A673 (cell line): ENCODE data around the gene SSBP2.

Experiments used
- EZH2 ChIP-seq: fragments of 200-600 bp; sonication (generic); IDR thresholded peaks from 2 replicates; pipeline ENCODE4 v1.6.1; 2017; ENCODE audit warnings: borderline replicate concordance, low read depth, mild to moderate bottlenecking, mixed read lengths, antibody characterized with exemption, low read length; ENCODE audit not compliant: poor library complexity, severe bottlenecking
- TF ChIP-seq, protein P1 (sequence below): fragments of 300-800, 200-600 bp; sonication (generic); conservative IDR thresholded peaks from 2 replicates; pipeline ENCODE4 v1.5.1; 2017; ENCODE audit warnings: low read depth, mild to moderate bottlenecking, antibody characterized with exemption, low read length, moderate library complexity, mixed read lengths

DNA sequence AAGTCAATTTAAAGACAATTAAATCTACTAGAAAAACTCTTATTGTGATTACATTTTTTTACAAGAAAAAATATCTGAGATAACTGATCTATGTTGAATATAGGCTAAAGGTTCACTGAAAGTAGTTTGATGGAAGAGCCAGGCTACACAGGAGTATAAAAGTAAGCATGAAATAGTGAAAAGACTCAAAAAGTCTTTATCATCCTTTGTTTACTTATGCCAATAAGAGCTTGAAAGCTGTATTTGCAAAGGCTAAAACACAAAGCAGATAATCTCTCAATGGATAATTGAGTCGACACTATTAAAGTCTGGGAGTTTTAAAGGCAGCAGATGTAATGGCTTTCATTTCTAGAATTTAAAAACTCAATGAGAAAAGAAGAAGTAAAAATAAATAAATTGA is 42.0 kb downstream of the SSBP2 start:
- TF ChIP-seq, protein P1, sequence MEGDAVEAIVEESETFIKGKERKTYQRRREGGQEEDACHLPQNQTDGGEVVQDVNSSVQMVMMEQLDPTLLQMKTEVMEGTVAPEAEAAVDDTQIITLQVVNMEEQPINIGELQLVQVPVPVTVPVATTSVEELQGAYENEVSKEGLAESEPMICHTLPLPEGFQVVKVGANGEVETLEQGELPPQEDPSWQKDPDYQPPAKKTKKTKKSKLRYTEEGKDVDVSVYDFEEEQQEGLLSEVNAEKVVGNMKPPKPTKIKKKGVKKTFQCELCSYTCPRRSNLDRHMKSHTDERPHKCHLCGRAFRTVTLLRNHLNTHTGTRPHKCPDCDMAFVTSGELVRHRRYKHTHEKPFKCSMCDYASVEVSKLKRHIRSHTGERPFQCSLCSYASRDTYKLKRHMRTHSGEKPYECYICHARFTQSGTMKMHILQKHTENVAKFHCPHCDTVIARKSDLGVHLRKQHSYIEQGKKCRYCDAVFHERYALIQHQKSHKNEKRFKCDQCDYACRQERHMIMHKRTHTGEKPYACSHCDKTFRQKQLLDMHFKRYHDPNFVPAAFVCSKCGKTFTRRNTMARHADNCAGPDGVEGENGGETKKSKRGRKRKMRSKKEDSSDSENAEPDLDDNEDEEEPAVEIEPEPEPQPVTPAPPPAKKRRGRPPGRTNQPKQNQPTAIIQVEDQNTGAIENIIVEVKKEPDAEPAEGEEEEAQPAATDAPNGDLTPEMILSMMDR = no peak
- no peak for TF ChIP-seq EZH2
